Measurements from ENCODE around the gene SFT2D3.

GRCh38 chr2:127683757-127684156 lies 17.5 kb upstream of the SFT2D3 start:
- no peak for TF ChIP-seq CTCF (IDR thresholded peaks at IDR 0.05)
- TF ChIP-seq ZNF302 (CRISPR knock-in tag; IDR thresholded peaks at IDR 0.05): no peak
- no peak for TF ChIP-seq POLR2A (IDR thresholded peaks at IDR 0.05; ENCODE audit: low read length)
- no peak for TF ChIP-seq CBX2 (IDR thresholded peaks at IDR 0.05; ENCODE audit: borderline replicate concordance, low read depth)
- no peak for TF ChIP-seq REST (IDR thresholded peaks at IDR 0.05)
- TF ChIP-seq BCL3 (IDR thresholded peaks at IDR 0.05): no peak
- TF ChIP-seq CEBPB (IDR thresholded peaks at IDR 0.05): no peak
- TF ChIP-seq BHLHE40 (IDR thresholded peaks at IDR 0.05; ENCODE audit: low read depth, low read length): no peak
